Measurements from ENCODE around the gene ZNF3.

ZNF3 gene

GRCh38 chr7:100053215-100053614, 28.3 kb downstream of the ZNF3 start:
- Histone ChIP-seq H3K36me3 (ENCODE audit: control insufficient read depth in 2 of 2, insufficient read depth in 1 of 2, low read length in 2 of 2) (peaks cover 13 to 19% of the 10 kb centered on the region in 2 experiments), H3K4me1 (ENCODE audit: control insufficient read depth, insufficient read depth, low read length) (peaks cover 3% of the 10 kb centered on the region; the same call in 1 of the 2 replicates), H3K9me3 (ENCODE audit: control insufficient read depth, insufficient read depth, low read depth, low read length) (no peaks in the 10 kb centered on the region), H3K27ac (ENCODE audit: extremely low read depth, low read depth, low read length) (no peak overlapping the region), H3K4me3 (ENCODE audit: low read depth, low read length) (no peak overlapping the region)
- CTCF ChIA-PET = interaction anchor here (0.6 to 2.7 kb wide), 10 partner anchors 11 to 421 kb away, joined by 3 to 23 read pairs (median 4); no protein-coding TSS in a partner anchor
- POLR2A ChIA-PET = interaction anchor here (0.6 kb wide), 1 partner anchor 29 kb away, joined by 4 read pairs; no protein-coding TSS in a partner anchor
- TF ChIP-seq PRDM1 (tag by site-specific recombination; IDR thresholded peaks at IDR 0.05) (no peak), EGR2 (tag by site-specific recombination; IDR thresholded peaks at IDR 0.05; ENCODE audit: low read depth) (no peak), SP3 (tag by site-specific recombination; IDR thresholded peaks at IDR 0.05) (no peak), ZNF626 (tag by site-specific recombination; IDR thresholded peaks at IDR 0.05) (no peak), ZNF654 (tag by site-specific recombination; IDR thresholded peaks at IDR 0.05; ENCODE audit: low read depth) (peak; percentile 55), ZNF488 (tag by site-specific recombination; IDR thresholded peaks at IDR 0.05) (no peak), ZNF600 (tag by site-specific recombination; IDR thresholded peaks at IDR 0.05) (peak; percentile 70), ZNF558 (tag by site-specific recombination; IDR thresholded peaks at IDR 0.05) (no peak), ZIC2 (tag by site-specific recombination; IDR thresholded peaks at IDR 0.05) (peak; percentile 38; the same call in 1 of the 2 replicates), ZNF660 (tag by site-specific recombination; IDR thresholded peaks at IDR 0.05) (0 out of 2 replicates have a peak, but pooled peaks have one; percentile 41), CTCF (tag by site-specific recombination; IDR thresholded peaks at IDR 0.05) (peak; percentile 25; the same call in 1 of the 2 replicates), ZBTB17 (tag by site-specific recombination; IDR thresholded peaks at IDR 0.05) (peak; percentile 53; the same call in 1 of the 2 replicates)

- no peak overlapping the region for H3K27ac ChIP-seq (ENCODE audit: extremely low read depth, low read depth, low read length)
- TF ChIP-seq BCL6B (tag by site-specific recombination; IDR thresholded peaks at IDR 0.05) = no peak
- no peak for TF ChIP-seq ZNF830 (tag by site-specific recombination; IDR thresholded peaks at IDR 0.05; ENCODE audit: low read depth)
- TF ChIP-seq ZNF416 (tag by site-specific recombination; IDR thresholded peaks at IDR 0.05) = no peak
- TF ChIP-seq ZNF350 (tag by site-specific recombination; IDR thresholded peaks at IDR 0.05) = no peak
- TF ChIP-seq ZNF121 (tag by site-specific recombination; IDR thresholded peaks at IDR 0.05) = no peak
- peaks cover 3% of the 10 kb centered on the region; the same call in 1 of the 2 replicates for H3K4me1 ChIP-seq (ENCODE audit: control insufficient read depth, insufficient read depth, low read length)
- ChIA-PET POLR2A (interaction anchor here (0.7 to 1.2 kb wide), 2 partner anchors 36 to 51 kb away, joined by 3 read pairs; partner anchors contain the start of gene ZKSCAN1), CTCF (interaction anchor here (0.7 to 2.7 kb wide), 7 partner anchors 9 to 138 kb away, joined by 3 to 23 read pairs (median 6); no protein-coding TSS in a partner anchor)
- H3K4me3 ChIP-seq (ENCODE audit: low read depth, low read length) = no peak overlapping the region
- H3K36me3 ChIP-seq (ENCODE audit: control insufficient read depth in 2 of 2, insufficient read depth in 1 of 2, low read length in 2 of 2) = peaks cover 4% of the 10 kb centered on the region in 2 experiments
- no peaks in the 10 kb centered on the region for H3K9me3 ChIP-seq (ENCODE audit: control insufficient read depth, insufficient read depth, low read depth, low read length)
These were observed 29.9 kb downstream of the ZNF3 start for GRCh38 chr7:100051611-100052010.

Measured in HEK293 (cell line).